ENCODE results near the gene SRPK2. TPM values are rescaled to one million over a fixed set of nuclear protein-coding genes. Genes with fewer than 3 reads are reported as not detected.

The SRPK2 gene
- total RNA-seq, 2 donors from 2014 or later: 26.5 to 31.1 TPM

- Histone ChIP-seq H3K27me3 (replicated peaks; ENCODE audit: insufficient read depth) (no peaks in the 10 kb centered on the region), H3K4me1 (ENCODE audit: control insufficient read depth in 1 of 2, low read depth in 2 of 2) (peaks cover 9 to 18% of the 10 kb centered on the region in 2 donors), H3K36me3 (no peaks in the 10 kb centered on the region), H3K27ac (no peak overlapping the region), H3K9me3 (no peaks in the 10 kb centered on the region), H3K4me3 (no peak overlapping the region)
- DNase-seq (ENCODE audit: low spot score): no peak
- no peak for TF ChIP-seq CTCF (IDR thresholded peaks at IDR 0.05)
- no peak for ATAC-seq (ENCODE audit: insufficient number of reproducible peaks, low FRiP score, low read depth)
Observed at GRCh38 chr7:105188201-105188600, 200.5 kb downstream of the SRPK2 start.

GRCh38 chr7:105187302-105188169 is 201.2 kb downstream of the SRPK2 start:
- H3K4me1 ChIP-seq (ENCODE audit: control insufficient read depth in 1 of 2, low read depth in 2 of 2): peaks cover 9 to 18% of the 10 kb centered on the region in 2 donors
- ATAC-seq (ENCODE audit: insufficient number of reproducible peaks, low FRiP score, low read depth): no peak
- H3K27me3 ChIP-seq (replicated peaks; ENCODE audit: insufficient read depth): no peaks in the 10 kb centered on the region
- H3K27ac ChIP-seq: no peak overlapping the region
- no peak overlapping the region for H3K4me3 ChIP-seq
- no peak for DNase-seq (ENCODE audit: low spot score)
- no peaks in the 10 kb centered on the region for H3K36me3 ChIP-seq
- TF ChIP-seq CTCF (IDR thresholded peaks at IDR 0.05): no peak
- no peaks in the 10 kb centered on the region for H3K9me3 ChIP-seq

DNA sequence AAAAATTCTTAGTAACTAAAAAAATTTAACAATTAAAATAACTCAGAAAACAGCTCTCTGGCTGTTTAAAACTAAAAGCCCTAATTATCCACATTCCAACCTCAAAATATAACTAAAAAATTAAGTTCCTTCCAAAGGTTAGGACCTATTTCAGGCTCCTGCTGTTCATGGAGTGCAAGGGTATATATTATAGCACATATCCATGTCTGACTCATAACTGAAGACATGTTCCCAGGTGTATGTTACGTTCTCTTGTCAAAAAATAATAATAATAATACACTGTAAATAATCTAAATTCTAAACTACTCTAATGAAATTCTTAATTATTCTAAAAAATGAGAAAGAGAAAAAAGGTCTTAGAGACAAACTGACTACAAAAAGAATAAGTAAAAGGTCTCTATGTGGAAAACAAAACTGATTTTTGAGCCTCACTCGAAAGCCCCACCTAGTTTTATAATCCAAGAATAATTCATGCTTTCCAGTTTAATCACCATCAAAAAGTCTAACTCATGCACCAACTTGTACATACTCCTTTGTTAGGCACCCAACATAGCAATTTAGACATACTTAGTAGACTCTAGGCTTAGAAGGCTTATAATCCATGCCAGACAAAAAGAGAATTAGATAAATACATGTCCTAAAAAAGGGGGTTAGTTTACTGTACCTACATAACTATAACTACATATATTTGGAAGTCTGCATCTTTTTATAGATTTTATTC is 203.3 kb downstream of the SRPK2 start:
- Histone ChIP-seq H3K9me3 (no peaks in the 10 kb centered on the region), H3K4me3 (peak overlapping the region; percentile 8), H3K27ac (peak overlapping the region in 1 of 2 donors; percentile 30), H3K36me3 (no peaks in the 10 kb centered on the region), H3K4me1 (ENCODE audit: control insufficient read depth in 1 of 2, low read depth in 2 of 2) (peaks cover 9 to 18% of the 10 kb centered on the region in 2 donors), H3K27me3 (replicated peaks; ENCODE audit: insufficient read depth) (no peaks in the 10 kb centered on the region)
- TF ChIP-seq CTCF (IDR thresholded peaks at IDR 0.05): no peak
- no peak for ATAC-seq (ENCODE audit: insufficient number of reproducible peaks, low FRiP score, low read depth)
- DNase-seq (ENCODE audit: low spot score): no peak

DNA sequence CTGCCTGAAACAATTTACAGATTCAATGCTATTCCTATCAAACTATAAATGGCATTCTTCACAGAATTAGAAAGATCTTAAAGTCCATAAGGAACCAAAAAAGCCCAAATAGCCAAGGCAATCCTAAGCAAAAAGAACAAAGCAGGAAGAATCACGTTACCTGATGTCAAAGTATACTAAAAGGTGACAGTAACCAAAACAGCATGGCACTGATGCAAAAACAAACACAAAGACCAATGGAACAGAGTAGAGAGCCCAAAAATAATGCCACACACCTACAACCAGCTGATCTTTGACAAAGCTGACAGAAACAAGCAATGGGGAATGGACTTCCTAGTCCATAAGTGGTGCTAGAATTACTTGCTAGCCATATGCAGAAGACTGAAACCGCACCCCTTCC is 208.7 kb downstream of the SRPK2 start:
- H3K4me3 ChIP-seq: no peak overlapping the region
- DNase-seq (ENCODE audit: low spot score) (no peak), ATAC-seq (ENCODE audit: insufficient number of reproducible peaks, low FRiP score, low read depth) (no peak)
- H3K9me3 ChIP-seq: peaks cover 5% of the 10 kb centered on the region
- no peak for TF ChIP-seq CTCF (IDR thresholded peaks at IDR 0.05)
- no peak overlapping the region for H3K27ac ChIP-seq
- no peaks in the 10 kb centered on the region for H3K36me3 ChIP-seq
- H3K4me1 ChIP-seq (ENCODE audit: control insufficient read depth in 1 of 2, low read depth in 2 of 2): peaks cover under 1 to 4% of the 10 kb centered on the region in 2 donors
- no peaks in the 10 kb centered on the region for H3K27me3 ChIP-seq (replicated peaks; ENCODE audit: insufficient read depth)

- TF ChIP-seq CTCF (IDR thresholded peaks at IDR 0.05): no peak
- no peaks in the 10 kb centered on the region for H3K27me3 ChIP-seq (replicated peaks; ENCODE audit: insufficient read depth)
- H3K4me1 ChIP-seq (ENCODE audit: control insufficient read depth in 1 of 2, low read depth in 2 of 2): peaks cover 0 to 9% of the 10 kb centered on the region in 2 donors
- DNase-seq (ENCODE audit: low spot score) (no peak), ATAC-seq (ENCODE audit: insufficient number of reproducible peaks, low FRiP score, low read depth) (no peak)
- H3K36me3 ChIP-seq: no peaks in the 10 kb centered on the region
- H3K4me3 ChIP-seq: no peak overlapping the region
- peaks cover 5% of the 10 kb centered on the region for H3K9me3 ChIP-seq
- no peak overlapping the region for H3K27ac ChIP-seq
Observed at GRCh38 chr7:105178928-105179541, 209.7 kb downstream of the SRPK2 start.

Data from thoracic aorta (tissue), 2 donors.